ENCODE results near the gene MKKS. TPM values are rescaled to one million over a fixed set of nuclear protein-coding genes. Genes with fewer than 3 reads are reported as not detected.
A peak's percentile ranks its signal among the peaks of the same experiment; 100 is the strongest.

MKKS gene
- total RNA-seq, 1 donor from 2014 or later = 8.6 TPM

DNA sequence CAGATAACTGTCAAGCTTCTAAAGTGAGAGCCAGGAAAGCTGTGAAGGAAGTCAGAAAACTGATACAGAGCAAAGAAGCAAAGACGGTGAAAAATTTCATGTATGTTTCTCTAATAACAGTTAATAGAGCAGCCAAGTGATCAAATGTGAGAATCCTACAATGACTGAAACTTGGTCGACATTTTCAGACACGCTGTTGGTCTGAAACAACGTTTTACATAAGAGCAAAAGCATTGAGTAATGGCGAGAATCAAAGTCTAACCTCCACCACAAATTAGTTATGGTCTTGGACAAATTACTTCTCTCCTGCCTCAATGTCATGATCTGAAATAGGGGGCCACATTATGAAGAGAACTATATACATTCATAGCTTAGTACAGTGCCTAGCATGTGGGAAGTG is 3.3 kb downstream of the MKKS start:
- POLR2A ChIA-PET = no interaction called here
- CTCF ChIA-PET = interaction anchor here (6.7 kb wide), 1 partner anchor 452 kb away, joined by 65 read pairs; no protein-coding TSS in a partner anchor
- no peak for TF ChIP-seq CTCF (IDR thresholded peaks at IDR 0.05)
- peaks cover 43% of the 10 kb centered on the region for H3K4me1 Mint-ChIP-seq
- ATAC-seq (ENCODE audit: low read depth) (no peak), DNase-seq (no peak)
- peaks cover 19% of the 10 kb centered on the region for H3K36me3 Mint-ChIP-seq (ENCODE audit: low read depth)
- H3K9me3 Mint-ChIP-seq = no peaks in the 10 kb centered on the region
- intact Hi-C loops (cut with micrococcal nuclease) = loop anchor here (10.0 kb wide), 2 partner anchors 216 to 366 kb away; partner anchors contain the start of gene SNAP25
- no peak overlapping the region for H3K4me3 Mint-ChIP-seq
- no peaks in the 10 kb centered on the region for H3K27me3 Mint-ChIP-seq
- H3K27ac Mint-ChIP-seq = peak overlapping the region; percentile 20

DNA sequence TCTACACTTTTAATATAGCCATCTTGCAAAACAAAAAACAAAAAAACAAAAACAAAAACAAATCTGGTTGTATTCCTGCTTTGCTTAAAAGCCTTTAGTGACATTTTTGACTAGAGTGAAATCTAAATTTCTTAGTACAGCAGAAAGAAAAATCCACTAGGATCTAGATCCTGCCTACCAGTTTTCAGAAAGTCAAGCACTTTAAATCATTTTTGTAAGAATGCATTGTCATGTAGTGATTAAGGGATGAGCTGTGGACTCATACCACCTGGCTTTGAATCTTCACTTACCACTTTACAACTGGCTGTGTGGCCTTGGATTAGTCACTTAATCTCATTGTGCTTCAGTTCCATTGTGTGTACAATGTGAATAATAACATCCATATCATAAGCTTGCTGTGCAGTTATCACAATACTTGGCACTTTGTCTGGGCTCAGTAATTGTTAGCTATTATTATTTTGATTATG is 4.0 kb downstream of the MKKS start:
- intact Hi-C loops (cut with micrococcal nuclease) = loop anchor here (10.0 kb wide), 2 partner anchors 215 to 365 kb away; partner anchors contain the start of gene SNAP25
- DNase-seq (no peak), ATAC-seq (ENCODE audit: low read depth) (no peak)
- TF ChIP-seq CTCF (IDR thresholded peaks at IDR 0.05) = no peak
- no peaks in the 10 kb centered on the region for H3K27me3 Mint-ChIP-seq
- H3K4me3 Mint-ChIP-seq = no peak overlapping the region
- CTCF ChIA-PET = interaction anchor here (6.7 kb wide), 1 partner anchor 451 kb away, joined by 65 read pairs; no protein-coding TSS in a partner anchor
- peaks cover 36% of the 10 kb centered on the region for H3K4me1 Mint-ChIP-seq
- POLR2A ChIA-PET = no interaction called here
- no peaks in the 10 kb centered on the region for H3K9me3 Mint-ChIP-seq
- peaks cover 16% of the 10 kb centered on the region for H3K36me3 Mint-ChIP-seq (ENCODE audit: low read depth)
- H3K27ac Mint-ChIP-seq = no peak overlapping the region

- POLR2A ChIA-PET = no interaction called here
- peaks cover 35% of the 10 kb centered on the region for H3K4me1 Mint-ChIP-seq
Measured at GRCh38 chr20:10429443-10429981, 4.5 kb downstream of the MKKS start.

GRCh38 chr20:10428008-10428407 is 6.0 kb downstream of the MKKS start:
- ATAC-seq (ENCODE audit: low read depth) = no peak
- intact Hi-C loops (cut with micrococcal nuclease) = no loop called here
- H3K4me3 Mint-ChIP-seq = no peak overlapping the region
- H3K4me1 Mint-ChIP-seq = peaks cover 28% of the 10 kb centered on the region
- no peak for DNase-seq
- no peak overlapping the region for H3K27ac Mint-ChIP-seq
- POLR2A ChIA-PET = no interaction called here
- TF ChIP-seq CTCF (IDR thresholded peaks at IDR 0.05) = no peak
- H3K36me3 Mint-ChIP-seq (ENCODE audit: low read depth) = peaks cover 11% of the 10 kb centered on the region
- H3K27me3 Mint-ChIP-seq = no peaks in the 10 kb centered on the region
- CTCF ChIA-PET = interaction anchor here (0.7 to 6.7 kb wide), 3 partner anchors 11 to 449 kb away, joined by 3 to 65 read pairs (median 3); no protein-coding TSS in a partner anchor
- no peaks in the 10 kb centered on the region for H3K9me3 Mint-ChIP-seq

More at GRCh38 chr20:10429443-10429981, 4.5 kb downstream of the MKKS start:
- no peaks in the 10 kb centered on the region for H3K9me3 Mint-ChIP-seq
- no peaks in the 10 kb centered on the region for H3K27me3 Mint-ChIP-seq
- H3K4me3 Mint-ChIP-seq = no peak overlapping the region
- H3K36me3 Mint-ChIP-seq (ENCODE audit: low read depth) = peaks cover 12% of the 10 kb centered on the region
- no peak for TF ChIP-seq CTCF (IDR thresholded peaks at IDR 0.05)
- ATAC-seq (ENCODE audit: low read depth) (no peak), DNase-seq (no peak)
- CTCF ChIA-PET = interaction anchor here (6.7 kb wide), 1 partner anchor 450 kb away, joined by 65 read pairs; no protein-coding TSS in a partner anchor
- H3K27ac Mint-ChIP-seq = no peak overlapping the region
- intact Hi-C loops (cut with micrococcal nuclease) = no loop called here

- intact Hi-C loops (cut with micrococcal nuclease) = loop anchor here (1.0 kb wide), 2 partner anchors 337 to 449 kb away; no protein-coding TSS in a partner anchor
- Mint-ChIP-seq H3K36me3 (ENCODE audit: low read depth) (peaks cover 15% of the 10 kb centered on the region), H3K27ac (no peak overlapping the region), H3K27me3 (no peaks in the 10 kb centered on the region), H3K9me3 (no peaks in the 10 kb centered on the region), H3K4me3 (no peak overlapping the region), H3K4me1 (peaks cover 27% of the 10 kb centered on the region)
- no peak for DNase-seq
- TF ChIP-seq CTCF (IDR thresholded peaks at IDR 0.05) = peak; percentile 65
- ChIA-PET POLR2A (no interaction called here), CTCF (interaction anchor here (1.0 to 6.7 kb wide), 9 partner anchors 8 to 810 kb away, joined by 3 to 65 read pairs (median 4); partner anchors contain the start of gene SLX4IP)
- no peak for ATAC-seq (ENCODE audit: low read depth)
Measured at GRCh38 chr20:10427060-10427692, 6.8 kb downstream of the MKKS start.
